Activated CD4-positive, CD25-positive, alpha-beta regulatory T cell treated with anti-CD3 and anti-CD28 coated beads, Interleukin-2, amount 50 U/mL, for 16 hours (primary cell): ENCODE results near the gene SPANXN3.
"Not testable (repeated sequence)": the region's sequence is repeated elsewhere in the genome, so short reads cannot be mapped to it uniquely, and the experiment has no call there.

ENCODE experiments used
- DNase-seq: peaks from one replicate; pipeline ENCODE4 v3.0.0-alpha.2; 2020; ENCODE audit warnings: low read depth, low spot score

Gene SPANXN3, protein sequence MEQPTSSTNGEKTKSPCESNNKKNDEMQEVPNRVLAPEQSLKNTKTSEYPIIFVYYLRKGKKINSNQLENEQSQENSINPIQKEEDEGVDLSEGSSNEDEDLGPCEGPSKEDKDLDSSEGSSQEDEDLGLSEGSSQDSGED

DNA sequence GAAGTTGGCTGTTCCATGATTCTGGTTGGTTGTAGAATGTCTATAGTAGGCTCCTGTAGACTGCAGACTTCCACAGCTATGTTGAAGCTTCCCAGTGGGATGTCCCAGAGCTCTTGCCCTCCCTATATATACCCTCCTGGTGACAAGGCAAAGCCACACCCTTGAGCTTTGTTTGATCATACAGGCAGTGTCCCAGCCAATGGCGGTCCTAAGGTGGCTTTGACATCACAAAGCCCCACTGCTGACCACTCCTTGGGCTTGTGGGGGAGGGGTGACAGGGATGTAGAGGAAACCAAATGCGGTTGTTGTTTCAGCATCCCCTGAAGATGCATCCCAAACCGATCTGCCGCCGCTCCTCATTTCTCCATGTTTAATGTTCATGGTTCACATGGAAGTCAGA, at the start of gene SPANXN3:
SPANXN3 (minus strand) TSS at position 101 of the 400 bp plus-strand sequence; CDS start at position 17, 84 bp downstream.
- DNase-seq = not testable (repeated sequence)

DNA sequence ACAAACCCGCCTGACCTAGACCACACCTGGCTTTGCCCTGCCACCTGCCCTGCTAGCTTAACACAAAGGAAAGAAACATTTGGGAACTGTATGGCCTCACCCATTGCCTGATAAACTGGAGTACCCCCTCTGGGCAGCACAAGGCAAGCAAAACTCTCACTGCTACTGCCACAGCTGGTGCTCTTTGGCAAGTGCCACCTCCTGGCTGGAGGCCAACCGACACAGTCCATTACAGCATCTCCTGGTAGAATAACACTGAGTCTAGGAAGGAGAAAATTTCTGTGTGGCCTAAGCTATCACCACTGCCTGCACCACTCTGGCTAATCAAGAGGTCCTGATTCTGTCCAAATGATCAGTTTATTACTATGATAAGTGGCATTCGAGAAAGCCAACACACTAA, 18.9 kb upstream of the SPANXN3 start:
- no peak for DNase-seq

DNA sequence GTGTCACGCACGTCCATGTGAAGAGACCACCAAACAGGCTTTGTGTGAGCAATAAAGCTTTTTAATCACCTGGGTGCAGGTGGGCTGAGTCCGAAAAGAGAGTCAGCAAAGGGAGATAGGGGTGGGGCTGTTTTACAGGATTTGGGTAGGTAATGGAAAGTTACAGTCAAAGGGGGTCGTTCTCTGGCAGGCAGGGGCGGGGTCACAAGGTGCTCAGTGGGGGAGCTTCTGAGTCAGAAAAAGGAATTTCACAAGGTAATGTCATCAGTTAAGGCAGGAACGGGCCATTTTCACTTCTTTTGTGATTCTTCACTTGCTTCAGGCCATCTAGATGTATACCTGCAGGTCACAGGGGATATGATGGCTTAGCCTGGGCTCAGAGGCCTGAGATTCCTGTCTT, 15.1 kb downstream of the SPANXN3 start:
- not testable (repeated sequence) for DNase-seq

DNA sequence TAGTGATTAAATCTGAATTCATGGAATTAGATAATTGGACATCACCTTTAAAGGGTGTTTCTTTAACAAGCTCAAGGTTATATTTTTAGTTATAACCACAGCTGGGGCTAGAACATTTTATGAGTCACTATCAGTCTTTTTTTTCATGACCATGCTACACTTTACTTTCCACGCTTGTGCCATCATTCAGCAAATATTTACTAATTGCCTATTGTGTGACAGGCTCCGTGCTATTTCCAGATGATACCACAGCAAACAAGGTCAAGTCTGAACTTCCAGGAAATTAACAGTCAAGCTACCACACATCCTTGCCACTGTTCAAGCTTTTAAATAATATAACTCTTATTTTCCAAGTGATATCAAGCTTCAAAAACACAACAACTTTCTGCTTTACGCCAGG, 16.5 kb downstream of the SPANXN3 start:
- DNase-seq = no peak

DNA sequence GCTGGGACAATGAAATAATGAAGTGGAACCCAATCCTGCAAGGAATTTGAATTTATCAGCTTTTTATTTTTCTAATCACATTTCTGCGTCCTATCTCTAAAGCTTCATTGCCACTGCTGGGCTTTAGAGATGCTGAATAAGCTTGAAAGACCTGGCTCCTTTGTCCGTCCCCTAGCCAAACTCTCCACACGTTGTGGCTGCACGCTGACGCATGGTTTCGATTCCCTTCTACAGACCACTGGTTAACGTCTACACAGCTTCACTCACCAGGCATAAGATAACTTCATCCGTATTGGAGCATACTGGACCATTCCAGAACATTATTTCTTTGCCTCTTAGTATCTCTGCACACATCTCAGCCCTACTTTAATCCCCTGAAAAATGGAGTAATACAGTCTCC, 31.2 kb downstream of the SPANXN3 start:
- DNase-seq = no peak

DNA sequence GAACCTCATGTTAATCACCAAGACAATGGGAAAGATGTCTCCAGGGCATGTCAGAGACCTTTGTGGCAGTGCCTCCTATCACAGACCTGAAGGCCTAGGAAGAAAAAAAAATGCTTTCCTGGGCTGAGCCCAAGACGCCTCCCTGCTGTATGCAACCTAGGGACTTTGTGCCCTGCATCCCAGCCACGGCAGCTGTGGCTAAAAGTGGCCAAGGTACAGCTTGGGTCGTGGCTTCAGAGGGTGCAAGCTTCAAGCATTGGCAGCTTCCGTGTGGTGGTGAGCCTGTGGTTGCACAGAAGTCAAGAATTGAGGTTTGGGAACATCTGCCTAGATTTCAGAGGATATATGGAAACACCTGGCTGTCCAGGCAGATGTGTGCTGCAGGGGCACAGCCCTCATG, 40.5 kb downstream of the SPANXN3 start:
- no peak for DNase-seq

DNA sequence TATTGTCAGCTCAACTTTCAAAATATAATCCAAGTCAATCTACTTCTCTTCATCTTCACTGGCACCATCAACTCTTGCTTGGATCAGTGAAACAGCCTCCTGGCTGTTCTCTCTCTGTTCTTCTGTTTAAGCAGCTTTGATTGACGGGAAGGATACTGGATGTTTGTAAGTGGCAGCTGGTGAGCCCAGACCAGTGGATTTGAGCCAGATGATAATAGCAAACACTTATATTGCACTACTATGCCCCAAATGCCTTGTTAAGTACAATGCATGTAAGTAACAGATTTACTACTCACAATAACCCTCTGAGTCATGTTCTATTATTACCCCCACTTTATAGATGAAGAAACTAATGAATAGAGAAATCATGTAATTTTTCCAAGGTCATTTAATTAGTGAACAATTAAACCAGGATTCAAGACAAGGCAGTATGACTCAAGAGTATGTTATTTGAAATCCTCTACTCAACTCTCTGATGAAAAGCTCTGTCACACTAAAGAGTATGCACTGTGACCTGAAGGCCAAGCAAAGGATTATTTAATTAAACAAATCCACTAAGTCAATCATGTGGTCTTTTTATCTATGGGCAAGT, 44.8 kb downstream of the SPANXN3 start:
- no peak for DNase-seq

DNA sequence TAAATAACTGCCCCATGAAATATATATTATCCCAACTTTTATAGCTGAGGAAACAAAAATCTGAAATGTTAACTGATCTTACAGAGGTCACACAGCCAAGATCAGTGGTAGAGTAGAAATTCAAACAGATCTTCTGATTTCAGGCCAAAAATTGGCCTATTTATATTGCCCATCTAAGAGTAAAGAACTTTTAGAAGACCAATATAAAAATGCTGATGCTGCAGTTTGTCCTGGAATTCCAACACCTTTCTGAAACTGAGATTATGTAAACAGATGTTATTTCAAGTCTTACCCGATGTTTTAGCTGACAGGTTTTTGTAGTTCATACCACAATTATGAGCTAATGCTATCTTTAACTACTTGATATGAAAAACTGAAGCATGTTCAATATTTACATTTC, 51.1 kb downstream of the SPANXN3 start:
- no peak for DNase-seq

DNA sequence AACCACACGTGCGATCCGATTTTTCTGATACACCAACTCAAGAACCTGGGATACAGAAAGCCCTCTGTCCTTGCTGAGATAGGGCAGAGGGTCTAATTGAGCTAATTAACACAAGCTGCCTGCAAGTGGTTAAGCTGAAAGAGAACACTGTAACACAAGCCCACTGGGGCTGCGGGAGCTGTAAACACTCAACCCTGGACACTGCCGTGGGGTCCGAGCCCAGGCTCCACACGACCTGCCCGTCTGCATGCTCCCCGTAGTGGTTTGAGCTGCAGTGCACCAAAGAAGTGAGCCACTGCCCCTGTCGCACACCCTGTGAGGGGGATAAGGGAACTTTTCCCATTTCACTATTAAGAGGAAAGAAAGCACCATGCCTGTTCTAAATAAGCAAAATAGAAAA, 54.6 kb downstream of the SPANXN3 start:
- no peak for DNase-seq

DNA sequence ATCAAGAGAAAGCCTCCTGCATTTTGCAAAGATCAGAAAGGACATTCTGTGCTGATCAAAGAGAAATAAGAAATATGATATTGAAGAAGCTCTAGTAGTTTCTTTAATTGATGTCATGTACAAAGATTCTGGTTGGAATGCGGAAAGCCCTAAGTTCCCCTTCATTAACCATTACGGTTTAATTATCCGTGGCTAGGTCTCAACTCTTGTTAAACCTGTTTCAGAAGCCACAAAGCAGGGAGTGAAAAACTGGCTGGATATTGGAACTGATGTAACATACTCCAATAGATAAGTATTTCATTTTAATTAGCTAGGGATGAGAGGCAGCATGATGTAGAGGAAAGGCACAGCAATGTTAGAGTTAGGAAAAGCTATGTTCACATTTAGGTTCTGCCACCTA, 55.7 kb downstream of the SPANXN3 start:
- DNase-seq = no peak
